Endometrial microvascular endothelial cells (primary cell): ENCODE measurements around the gene SMU1. TPM values are rescaled to one million over a fixed set of nuclear protein-coding genes. Genes with fewer than 3 reads are reported as not detected.

Source experiments
- in situ Hi-C: cut with HindIII; loops from 2 replicates; pipeline ENCODE4 v1.10.0; 2017; ENCODE audit warnings: low sequenced_read_pairs, low pct_unique_long_range_greater_than_20kb; ENCODE audit errors: inconsistent ontology term
- total RNA-seq: library from RNA; depleted of rRNA; stranded (reverse); fragments of >200 nt; gene quantifications from one replicate; pipeline ENCODE4 v1.2.3, GENCODE V29; 2015; ENCODE audit errors: inconsistent ontology term

The SMU1 gene
- total RNA-seq = 21.9 TPM

DNA sequence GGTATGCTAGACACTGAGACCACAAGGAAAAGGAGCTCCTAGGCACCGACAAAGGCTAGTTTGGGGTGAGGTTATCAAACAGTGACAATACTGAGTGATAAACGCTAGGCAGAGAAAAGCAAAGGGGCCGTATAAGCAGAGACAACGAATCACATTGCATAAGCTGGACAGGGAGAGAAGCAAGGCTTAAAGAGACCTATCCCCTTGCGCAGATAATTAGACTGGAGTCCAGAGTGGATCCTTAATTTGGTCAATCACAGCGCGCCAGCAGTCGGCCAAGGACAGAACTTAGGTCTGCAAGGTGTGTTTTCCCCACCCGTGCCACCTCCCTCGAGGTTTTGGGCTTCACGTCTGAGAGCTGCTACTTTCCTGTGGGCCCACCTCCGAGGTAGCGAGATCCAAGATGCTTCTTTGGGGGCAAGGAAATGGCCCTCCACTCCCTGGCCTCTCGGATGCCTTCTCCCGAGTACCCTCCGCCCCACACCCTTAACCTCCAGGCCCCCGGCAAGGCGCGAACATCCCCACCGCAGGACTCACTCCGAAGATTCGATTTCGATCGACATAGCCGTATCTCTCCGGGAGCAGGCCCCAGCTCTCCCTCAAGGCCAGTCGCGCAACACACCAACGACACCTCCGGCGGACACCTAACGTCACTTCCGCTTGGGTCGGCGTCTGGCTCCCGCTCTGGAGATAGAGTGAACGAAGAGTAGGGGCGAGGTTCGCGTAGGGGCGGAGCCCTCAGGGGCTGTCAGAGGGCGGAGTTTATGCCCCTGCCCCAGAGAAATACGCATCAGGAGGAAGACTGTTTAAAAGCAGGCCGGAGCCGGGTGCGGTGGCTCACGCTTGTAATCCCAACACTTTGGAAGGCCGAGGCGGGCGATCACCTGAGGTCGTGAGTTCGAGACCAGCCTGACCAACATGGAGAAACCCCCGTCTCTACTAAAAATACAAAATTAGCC, at the start of gene SMU1:
Gene SMU1, minus strand, starts transcription at position 629 of the 959 bp plus-strand sequence. Its CDS starts 66 bp downstream, at position 563.
- in situ Hi-C loops = loop anchor here (10.0 kb wide), 1 partner anchor 148 kb away; no protein-coding TSS in a partner anchor

DNA sequence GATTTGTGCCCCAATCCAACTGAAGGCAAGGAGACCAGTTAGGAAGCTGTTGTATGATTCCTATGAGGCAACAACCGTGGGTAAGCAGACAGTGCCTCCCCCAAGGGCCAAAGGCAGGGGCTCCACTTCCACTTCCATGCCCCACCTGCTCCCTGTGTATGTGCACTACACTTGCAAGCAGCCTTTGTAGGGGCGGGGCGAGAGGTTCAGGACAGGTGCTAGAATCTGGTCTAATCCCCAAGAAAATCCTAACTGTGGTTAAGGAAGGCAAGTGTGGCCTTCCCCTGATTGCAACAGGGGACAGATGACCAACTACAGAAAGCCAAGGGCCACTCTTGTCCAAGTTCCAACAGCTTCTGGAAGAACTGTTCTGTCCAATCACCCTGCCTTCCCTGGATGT, 49.0 kb upstream of the SMU1 start:
- in situ Hi-C loops = loop anchor here (5.0 kb wide), 1 partner anchor 37 kb away; no protein-coding TSS in a partner anchor

DNA sequence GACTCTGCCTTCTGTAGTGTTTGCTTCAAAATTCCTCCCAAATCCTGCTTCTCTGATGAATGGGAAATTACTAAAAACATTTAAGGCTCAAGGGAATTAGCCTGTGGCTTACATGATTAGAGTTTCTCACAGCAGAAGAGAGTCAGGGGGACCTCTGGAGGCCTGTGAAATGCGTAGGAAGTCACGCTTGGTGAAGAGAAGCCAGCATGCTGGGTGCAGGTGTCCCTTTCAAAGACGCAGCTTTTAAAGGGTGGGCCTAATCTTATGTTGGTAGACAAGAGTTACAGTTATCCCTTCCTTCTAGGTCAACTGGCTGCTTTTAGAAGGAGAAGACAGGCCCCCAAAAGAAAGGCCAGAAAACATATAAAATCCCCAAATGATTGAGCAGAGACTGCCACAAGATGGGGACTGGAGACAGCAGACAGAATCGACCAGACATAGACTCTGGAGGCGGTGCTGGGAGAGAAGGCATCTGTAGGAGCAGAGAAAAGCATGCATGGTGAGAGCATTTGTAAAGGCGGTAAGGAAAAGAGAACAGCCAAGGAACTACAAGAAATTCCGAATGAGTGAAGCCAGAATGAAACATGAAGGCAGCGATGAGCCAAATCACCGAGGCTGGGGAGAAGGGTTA, 48.4 kb upstream of the SMU1 start:
- in situ Hi-C loops = loop anchor here (5.0 kb wide), 1 partner anchor 37 kb away; no protein-coding TSS in a partner anchor

DNA sequence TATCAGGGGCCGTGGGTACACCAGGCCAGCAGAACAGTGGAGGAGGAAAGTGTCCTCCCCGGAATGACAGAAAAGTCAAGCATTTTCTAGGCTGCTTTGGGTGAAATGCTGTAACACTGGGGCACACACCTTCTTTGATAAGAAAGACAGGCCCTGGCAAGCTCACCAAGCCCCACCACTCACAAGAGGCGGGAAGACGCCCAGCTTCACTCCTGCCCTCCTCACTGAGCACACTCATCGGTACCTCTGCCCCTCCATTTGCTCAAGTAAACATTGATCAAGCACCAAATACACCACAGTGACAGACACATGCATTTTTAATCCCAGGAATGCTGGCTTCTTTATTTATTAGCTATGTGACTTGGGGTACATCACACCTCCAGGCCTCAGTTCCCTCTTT, 47.6 kb upstream of the SMU1 start:
- in situ Hi-C loops = no loop called here

DNA sequence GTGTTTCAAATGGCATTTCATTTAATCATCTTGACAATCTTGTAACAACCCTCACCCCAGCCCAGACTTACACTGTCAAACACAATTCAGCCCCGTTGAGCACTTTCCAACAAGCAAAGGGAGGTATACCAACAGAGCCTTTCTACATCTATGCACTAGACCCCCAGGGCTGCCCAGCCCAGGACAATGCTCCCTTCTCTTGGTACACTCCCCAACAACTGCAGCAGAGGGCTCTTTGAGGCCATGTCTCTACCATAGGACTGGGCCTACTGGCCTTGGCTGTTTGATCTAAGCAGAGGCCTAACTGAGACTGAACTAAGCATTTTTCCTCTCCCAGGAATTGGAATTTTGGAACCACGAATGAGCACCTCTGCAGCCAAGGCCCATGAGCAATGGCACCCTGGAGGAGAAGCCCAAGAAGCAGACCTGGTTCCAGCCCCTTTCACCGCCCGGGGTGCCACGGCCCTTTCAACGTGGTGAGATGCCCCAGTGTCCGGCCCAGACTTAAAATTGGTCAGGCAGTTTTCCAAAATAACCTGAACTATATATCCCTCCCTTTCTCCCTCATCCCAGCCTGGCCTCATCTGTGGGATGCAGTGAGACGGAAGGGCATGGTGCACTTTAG, 47.0 kb upstream of the SMU1 start:
- in situ Hi-C loops = no loop called here

DNA sequence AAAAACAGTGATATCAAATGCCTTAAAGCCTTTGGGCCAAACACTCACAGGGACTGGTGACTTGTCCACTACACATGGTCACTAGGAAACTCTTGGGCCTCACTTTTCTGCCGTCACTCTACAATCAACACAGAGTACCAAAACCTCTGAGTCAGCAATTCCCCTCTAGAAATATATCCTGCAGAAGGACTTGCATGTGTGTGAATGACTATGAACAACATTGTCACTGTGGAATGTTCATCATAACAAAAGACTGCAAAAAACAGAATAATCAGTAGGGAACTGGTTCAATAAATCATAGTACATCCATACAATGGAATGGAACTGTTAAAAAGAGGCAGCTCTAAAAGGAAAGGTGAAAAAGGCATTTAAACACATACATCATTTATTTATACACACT, 44.1 kb upstream of the SMU1 start:
- in situ Hi-C loops = no loop called here

DNA sequence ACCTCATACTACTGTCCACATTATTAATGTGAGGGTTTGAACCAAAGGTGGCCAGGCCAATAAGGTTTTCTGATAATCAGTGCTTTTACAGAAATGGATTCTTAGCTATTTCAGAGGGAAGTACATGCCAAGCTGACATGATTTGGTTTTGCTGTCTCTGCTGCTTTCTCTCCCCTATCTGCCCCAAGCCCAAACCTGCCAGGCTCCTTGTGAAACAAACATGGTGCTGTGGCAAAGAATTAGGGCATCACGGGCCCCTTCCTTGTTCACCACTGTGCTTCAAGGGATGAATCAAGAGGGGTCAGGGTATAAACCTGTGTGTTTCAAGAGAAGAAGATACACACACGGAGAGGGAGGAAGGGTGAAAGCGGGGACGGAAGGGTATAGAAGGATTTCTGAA, 41.3 kb upstream of the SMU1 start:
- in situ Hi-C loops = no loop called here

DNA sequence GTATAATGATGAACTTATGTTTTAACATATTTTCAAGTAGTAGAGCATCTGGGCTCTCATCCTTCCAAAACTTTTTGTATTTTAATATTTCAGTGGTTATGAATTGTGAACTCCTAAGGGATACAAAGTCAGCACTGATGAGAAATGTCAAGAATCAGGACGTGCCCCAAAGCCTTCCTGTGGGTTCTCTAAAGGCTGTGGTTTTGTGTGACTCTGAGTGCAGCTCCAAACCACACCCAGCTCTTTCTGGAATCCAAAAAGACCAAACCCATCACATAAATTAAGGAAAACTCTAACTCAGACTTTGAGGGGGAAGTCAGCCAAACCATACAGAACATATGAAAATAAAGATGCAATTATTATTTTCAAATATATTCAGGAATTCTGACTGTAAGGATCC, 40.8 kb upstream of the SMU1 start:
- in situ Hi-C loops = no loop called here

DNA sequence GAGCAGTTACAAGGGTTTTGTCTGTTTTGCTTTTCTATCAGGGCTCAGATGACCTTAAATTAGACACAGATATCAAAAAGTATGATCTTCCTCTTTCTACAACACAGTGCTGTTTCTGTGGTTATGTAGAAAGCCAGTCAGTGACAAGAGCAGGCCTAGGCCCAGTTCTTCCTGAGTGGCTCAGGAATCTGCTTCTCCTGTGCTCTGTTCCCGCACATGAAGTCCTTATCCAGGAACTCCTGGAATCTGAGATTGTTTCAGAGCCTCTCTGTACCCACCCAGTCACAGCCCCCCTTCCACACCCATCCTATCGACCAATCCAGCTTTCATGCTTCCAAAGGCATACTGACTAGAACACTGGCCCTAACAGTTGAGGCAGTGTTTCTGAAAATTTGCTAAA, 40.4 kb upstream of the SMU1 start:
- in situ Hi-C loops = no loop called here

DNA sequence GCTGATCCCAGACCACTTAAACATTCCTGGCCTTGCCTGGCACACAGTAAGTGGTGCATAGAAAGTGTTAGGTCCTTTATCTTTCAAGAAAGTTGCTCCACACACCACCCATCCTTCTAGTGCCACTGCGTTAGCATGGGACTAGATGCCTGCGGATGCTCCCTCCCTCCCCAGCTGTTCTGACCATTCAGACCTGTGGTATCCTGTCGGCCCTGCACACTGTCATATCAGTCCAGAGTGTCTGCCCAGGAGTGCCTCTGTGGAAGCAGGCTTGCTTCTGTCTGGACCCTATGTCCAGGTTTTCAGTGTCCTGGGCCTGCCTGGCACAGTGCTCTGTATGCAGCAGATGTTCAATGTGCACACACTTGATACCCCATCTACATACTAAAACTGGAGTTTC, 38.3 kb upstream of the SMU1 start:
- in situ Hi-C loops = no loop called here

DNA sequence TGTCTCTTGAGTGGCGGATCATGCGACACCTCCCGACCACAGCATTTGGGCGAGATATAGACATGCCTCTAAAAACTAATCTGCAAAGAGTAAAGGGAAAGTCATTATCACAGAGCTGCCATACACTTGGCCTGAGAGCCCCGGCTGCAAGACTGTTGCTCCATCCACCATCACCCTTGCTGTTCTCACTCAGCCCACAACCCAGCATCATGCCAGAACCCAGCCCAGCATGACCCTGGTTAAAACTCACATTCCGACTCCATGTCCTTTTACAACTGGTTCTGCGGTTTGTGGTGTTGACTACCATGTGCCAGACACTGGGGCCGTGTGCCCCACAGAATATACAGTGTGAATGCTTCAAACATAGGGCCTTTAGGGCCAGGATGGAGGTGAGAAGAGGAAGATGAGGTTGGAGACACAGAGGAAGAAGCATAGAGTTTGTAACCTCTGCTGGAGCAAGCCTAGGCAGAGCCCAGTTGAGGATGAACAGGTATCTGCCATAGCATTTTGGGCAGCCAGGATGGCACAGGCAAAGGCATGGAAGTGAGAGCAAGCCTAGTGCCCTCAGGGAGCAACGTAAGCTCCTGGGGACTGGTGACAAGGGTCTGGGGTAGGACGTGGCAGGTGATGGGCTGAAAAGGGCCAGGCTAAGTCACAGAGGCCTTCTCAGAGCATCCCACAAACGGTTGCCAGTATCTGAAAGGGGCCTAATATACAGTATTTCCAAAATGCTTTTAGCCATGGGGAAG, 37.5 kb upstream of the SMU1 start:
- in situ Hi-C loops = no loop called here

DNA sequence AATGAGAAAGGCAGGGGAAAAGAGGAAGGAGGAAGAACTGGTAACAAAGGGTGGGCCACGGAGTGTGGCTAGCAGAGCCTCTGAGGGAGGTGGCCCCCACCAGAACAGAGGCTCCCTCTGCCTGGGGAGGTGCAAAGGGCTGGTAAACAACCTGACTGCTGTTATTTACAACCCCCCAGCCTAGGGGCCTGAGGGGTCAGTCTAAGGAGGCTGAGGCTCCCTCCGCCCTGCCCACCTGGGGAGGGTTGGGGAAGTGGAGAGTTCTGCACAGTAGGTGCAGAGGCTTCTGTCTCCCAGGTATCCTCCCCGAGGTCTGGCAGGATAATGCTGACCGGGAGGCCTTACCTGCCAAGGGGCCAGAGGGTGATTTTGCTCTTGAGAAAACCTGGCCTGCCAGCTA, 35.6 kb upstream of the SMU1 start:
- in situ Hi-C loops = no loop called here

DNA sequence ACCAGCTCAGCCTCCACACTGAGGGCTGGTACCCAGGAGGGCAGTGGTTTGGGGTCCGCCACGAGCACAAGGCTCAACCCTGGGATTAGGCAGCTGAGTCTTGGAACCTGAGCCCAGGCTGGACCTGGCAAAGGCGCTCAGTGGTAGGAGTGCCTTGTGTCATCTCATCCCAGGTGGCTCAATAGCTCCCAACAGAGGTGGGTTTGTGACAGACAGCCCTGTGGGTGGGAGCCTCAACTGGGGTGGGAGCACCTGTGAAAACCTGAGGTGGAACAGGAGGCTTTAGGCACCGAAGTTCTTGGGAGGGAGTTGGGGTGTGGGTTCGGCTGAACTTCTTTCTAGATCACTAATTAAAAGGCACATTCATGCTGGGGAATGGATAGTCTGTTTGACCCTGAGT, 35.2 kb upstream of the SMU1 start:
- in situ Hi-C loops = no loop called here

DNA sequence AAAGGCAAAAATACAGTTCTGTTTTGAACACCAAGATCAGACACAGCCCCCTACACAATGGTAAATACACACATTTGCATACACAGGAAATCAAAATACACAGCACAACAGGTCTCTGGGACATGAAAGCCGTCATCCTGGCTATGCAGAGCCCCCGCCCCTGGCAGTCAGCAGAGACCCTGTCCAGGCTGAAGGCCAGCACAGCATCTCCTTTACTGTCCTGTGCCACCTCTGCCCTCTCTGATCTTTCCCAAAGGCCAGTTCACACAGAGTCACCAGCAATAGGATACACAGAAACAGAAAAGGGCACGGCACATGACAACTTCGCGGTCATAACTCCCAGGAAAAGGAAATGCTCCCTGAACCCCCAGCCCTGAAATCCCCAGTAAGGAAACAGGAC, 34.2 kb upstream of the SMU1 start:
- in situ Hi-C loops = no loop called here

DNA sequence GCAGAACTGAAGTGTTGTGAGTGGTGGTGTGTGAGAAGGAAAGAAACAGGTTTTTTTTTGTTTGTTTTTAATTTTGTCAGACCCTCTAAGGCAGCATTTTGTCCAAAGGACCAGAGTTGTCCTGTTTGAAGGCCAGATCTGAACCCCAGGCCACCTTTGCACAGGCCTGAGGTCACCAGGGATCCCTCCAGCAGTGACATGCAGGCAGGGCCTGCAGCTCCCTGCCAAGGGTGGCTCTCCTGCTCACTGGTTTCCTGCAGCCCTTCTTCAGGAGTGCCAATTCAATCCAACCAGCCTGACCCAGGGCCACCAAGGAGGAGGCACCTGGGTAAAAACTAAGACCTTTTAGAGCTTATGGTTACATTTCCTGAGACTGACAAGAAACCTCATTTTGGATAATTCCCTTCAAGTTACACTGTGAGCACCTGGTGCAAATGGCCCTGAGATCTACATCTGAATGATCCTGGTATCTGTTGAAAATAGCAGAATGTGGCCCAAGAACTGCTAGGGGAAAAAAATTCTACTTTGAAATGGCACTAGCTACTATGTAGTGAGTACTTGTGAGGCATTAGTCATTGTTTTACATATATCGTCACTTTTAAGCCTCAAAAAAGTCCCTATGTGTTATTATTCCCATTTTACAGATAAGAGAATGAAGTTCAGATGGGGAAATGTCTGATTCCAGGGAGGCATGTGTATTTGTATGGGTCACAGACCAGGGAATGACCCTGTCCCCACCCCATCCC, 33.5 kb upstream of the SMU1 start:
- in situ Hi-C loops = no loop called here

DNA sequence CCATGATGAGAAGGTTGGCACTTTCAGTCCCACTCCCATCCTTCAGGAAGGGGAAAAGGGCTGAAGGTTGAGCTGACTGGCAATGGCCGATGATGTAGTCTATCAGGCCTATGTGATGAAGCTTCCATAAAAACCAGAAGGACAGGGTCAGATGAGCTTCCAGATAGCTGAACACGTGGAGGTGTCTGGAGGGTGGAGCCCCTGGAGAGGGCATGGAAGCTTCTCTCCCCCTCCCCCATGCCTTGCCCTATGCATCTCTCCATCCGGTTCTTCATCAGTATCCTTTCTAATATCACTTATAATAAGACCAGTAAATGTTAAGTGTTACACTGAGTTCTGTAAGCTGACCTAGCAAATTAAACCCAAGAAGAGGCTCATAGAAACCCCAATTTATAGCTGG, 32.6 kb upstream of the SMU1 start:
- in situ Hi-C loops = no loop called here

DNA sequence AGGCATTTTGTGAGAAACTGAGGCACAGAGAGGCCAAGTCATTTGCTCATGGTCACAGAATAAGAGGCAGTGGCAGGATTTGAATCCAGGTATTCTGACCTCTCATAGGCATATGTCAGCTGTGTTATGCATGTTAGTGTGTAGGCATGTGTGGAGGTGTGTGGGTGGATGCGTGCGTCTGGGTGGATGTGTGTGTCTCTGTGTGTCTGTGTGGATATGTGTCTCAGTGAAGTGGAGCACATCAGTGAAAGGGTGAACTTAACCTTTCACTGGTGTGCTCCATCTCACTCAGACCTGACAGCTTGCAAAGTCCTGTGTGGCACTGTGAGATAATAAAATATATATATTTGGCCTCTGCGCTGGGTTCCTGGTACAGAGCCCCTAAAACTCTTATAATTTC, 32.0 kb upstream of the SMU1 start:
- in situ Hi-C loops = no loop called here

DNA sequence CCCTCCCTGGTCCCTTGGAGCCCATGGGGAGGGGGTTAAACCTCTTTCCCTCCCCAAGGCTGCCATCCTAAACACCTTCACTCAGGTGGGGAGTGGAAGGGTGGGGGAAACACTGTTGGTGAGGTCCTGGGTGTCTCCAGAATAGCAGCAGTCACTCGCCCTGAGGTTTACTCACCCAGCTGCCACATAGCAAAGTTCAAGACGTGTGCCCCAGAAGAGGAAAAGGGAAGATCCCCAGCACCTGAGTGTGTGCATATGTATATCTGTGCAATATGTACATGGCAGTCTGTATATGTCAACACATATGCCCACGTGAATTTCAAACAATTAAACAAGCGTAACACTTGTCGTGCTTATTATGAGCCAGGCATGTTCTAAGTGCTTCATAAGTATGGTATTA, 31.3 kb upstream of the SMU1 start:
- in situ Hi-C loops = no loop called here
